Left lobe of liver (tissue), 2 donors: ENCODE results near the gene C4orf17. TPM values are rescaled to one million over a fixed set of nuclear protein-coding genes. Genes with fewer than 3 reads are reported as not detected.
"Not testable (repeated sequence)": the region's sequence is repeated elsewhere in the genome, so short reads cannot be mapped to it uniquely, and the experiment has no call there.

Source experiments
- ATAC-seq: fragments of 200-7000 bp; cut with Tn5 transposase; one replicate; pipeline ENCODE4 v1.9.1; 2020; ENCODE audit warnings: mild to moderate bottlenecking, moderate library complexity
- DNase-seq: peaks from one replicate; pipeline ENCODE4 v3.0.0-alpha.2; 2020; ENCODE audit warnings: low spot score
- total RNA-seq: library from RNA; stranded (reverse); gene quantifications from one replicate; pipeline ENCODE4 v1.2.1, GENCODE V29; 2021
- donor health status: DM: no; HTN: no; CAD: no; lungs with moderate emphysema.
- donor health status: DM: no; HTN: yes; CAD: no.

C4orf17 gene
- not detected for total RNA-seq

DNA sequence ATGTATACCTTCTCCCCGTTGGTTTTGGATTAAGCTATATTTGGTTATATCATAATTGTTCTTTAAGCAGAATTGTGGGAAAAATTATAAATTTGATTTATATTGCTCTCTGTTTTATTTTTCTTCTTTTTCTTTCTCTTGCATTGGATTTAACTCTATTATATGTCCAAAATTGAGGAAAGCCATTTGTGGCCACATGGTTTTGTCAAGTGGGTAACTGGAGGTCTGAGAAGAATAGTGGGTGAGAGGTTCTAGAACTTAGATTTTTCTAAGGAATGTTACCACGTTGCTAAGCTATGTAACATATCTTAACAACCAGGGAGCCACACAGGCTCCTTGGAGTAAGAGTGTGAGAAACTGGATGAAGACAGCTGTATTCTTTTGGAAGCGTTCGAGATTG is at the start of gene C4orf17:
Gene C4orf17, plus strand, starts transcription at position 301 of the 400 bp plus-strand sequence. CDS start 2,061 bp downstream, outside the sequence.
- DNase-seq: no peak
- no peak for ATAC-seq

DNA sequence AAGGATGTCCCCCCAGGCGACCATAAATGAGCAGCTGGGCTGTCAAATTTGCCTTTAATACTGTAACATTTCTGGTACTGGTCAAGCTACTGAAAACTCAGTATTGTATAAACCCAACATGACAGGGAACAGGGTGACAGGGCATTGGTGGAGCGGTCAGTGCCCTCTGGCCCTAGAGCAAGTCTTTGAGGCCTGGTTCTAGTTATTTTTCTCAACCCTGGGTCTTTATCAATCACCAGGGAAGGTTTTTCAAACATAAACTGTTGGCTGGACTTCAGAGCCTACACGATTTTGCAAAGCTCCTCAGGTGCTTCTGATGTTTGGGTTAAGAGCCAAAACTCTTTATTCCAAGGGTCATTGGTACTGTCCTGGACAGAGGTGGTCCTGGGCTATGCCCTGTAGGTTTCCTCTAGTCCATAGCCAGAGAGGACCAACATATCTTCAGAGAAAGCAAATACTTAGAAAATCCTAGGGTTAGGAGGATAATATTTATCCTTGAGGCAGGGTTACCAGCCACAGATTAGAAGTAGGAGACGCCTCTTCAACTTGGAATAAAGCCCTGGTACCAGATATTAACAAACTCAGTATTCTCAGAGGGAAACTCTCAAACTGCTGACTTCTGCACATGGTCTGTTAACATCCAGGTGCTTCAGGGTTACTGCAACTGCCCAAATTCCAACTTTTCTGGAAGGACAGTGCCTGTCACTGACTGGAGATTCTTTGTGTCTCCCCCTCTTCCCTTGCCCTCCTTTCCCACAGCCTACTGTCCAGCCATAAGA is 49.0 kb upstream of the C4orf17 start:
- DNase-seq (peak; percentile 82), ATAC-seq (peak; percentile 82)

DNA sequence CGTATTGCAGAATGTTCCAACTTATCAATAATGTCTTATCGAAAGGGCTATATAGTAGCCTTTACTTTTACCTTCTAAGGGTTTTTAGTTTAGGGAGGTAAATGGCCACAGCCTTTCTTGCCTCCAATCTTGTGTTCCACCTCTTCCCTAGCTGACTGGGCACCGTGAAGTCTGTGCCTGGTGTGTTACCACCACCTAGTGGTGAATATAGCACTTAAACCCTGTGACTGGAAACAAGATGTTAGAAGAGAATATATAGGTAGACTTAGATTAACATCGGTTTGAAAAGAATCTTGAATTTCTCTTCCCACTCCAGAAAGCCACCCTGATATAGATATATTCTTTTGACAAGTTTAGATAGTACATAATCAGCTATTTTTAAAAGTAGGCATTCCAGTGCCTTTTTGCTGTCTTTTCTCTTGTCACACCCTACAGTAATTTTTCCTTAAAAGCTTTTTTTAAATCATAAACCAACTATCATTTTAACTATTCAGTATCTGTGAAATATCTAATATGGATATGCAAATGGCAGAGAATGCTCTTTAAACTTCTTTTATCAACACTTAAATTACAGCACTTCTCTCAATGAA is 47.9 kb upstream of the C4orf17 start:
- peak; percentile 82 for ATAC-seq
- DNase-seq: peak; percentile 68

DNA sequence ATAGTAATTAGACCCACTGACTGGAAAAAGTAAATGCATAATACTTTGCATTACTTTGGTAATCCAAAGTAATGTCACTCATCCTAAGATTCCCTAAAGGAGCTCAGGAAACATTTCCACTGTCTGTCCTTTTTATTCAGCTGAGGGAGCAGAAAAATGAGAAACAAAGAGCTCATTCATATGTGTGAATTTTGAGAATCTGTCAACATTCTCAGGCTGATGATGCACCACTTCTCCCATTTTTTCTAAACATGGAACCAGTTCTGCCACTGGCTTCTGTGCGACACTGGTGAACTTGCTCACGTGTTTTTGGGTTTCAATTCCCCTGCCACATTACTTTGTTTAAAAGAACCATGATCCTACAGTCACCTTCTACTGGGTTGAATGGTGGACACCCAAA is 47.3 kb upstream of the C4orf17 start:
- DNase-seq (no peak), ATAC-seq (no peak)

DNA sequence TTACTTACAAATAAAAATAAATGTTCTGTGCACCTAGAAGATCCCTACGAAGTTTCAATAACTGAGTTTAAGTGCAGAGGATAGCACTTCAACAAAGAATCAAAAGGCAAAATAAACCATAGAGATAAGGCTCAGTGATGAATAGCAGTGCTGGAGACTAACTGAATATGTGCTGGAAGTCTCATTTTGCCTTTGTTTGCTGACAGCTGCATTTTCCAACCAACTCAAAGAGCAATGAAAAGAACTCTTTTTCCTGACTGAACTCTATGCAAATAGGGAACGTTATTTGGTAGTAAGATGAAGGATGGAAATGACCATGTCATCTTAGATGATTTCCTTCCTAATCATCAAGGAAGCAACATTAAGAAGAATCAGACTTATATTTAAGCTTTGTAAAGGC is 42.9 kb upstream of the C4orf17 start:
- no peak for DNase-seq
- ATAC-seq: no peak

DNA sequence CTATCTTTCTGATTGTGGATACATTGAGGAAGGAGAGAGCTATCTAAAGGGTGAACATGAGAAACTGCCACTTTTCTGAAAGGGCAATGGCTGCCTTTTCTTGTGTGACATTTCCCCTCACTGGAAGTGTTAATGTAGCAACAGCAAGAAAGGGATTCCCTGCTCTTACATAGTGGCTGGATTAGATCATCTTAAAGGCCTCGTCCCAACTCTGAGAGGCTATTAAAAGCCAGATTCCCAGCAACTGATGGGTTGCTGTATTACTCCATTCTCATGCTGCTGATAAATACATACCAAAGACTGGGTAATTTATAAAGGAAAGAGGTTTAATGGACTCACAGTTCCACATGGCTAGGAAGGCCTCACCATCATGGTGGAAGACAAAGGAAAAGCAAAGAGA is 41.9 kb upstream of the C4orf17 start:
- ATAC-seq: no peak

DNA sequence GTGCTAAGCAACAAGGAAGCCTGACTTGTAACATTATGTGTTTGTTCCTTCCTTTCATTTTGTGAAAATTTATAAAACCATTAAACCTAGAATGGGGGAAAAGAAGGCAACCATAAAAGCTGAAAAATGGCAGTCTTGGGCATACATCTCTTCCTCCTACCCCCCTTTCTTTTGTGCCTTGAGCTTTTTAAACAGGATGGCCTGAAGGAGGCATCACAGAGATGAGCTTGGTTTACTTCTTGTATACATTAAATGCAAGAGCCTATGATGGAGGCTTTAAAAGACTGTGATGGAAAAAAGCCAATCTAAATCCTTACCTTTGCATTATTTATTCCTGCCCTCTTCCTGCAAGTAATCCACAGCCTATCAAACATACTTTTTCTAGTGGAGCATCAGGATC is 39.5 kb upstream of the C4orf17 start:
- DNase-seq (no peak), ATAC-seq (no peak)

More for the DNA sequence above, 41.9 kb upstream of the C4orf17 start:
- no peak for DNase-seq

DNA sequence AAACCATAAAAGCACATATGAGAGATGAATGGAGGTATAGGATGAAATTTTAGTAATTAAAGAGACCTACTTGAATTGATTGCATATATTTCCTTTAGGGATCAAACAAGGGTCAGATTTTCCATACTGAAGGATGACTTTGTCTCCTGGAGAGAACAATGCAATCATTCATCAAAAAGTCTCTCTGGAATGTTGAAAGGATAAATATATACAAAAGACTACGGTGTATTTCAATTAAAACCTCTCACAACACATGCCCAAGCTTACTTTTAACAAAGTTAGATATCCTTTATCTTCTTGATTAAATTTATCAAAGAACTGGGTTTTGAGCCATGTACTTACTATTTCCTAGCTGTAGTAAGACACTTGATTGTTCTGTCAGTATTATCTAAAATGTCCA is 38.9 kb upstream of the C4orf17 start:
- DNase-seq (no peak), ATAC-seq (no peak)

DNA sequence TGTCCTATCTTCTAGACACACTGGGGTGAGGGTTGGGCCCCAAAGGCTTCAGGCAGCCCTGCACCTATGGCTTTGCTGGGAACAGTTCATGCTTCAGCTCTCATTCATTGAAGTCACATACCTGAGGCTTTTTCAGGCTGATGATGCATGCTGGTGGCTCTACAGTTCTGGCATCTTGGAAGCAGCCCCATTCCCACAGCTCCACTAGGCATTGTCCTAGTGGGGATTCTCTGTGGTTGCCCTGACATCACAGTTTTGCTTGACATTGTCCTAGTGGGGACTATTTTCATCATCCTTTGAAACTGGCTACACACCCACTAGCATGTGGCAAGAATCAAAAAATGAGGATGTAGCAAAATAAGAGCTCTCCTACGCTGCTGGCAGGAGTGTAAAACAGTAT is 37.7 kb upstream of the C4orf17 start:
- ATAC-seq (no peak), DNase-seq (no peak)

DNA sequence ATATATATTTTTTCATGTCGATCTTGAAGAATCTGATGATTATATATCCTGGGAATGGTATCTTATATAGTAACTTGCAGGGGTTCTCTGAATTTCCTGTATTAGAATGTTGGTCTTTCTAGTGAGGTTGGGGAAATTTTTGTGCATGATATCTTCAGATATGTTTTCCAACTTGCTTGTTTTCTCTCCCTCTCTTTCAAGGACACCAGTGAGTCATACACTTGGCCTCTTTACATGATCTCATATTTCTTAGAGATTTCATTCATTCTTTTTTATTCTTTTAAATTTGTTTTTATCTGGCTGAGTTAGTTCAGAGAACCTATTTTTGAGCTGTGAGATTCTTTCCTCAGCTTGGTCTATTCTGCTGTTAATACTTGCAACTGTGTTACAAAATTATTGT is 27.2 kb upstream of the C4orf17 start:
- ATAC-seq (no peak), DNase-seq (no peak)

DNA sequence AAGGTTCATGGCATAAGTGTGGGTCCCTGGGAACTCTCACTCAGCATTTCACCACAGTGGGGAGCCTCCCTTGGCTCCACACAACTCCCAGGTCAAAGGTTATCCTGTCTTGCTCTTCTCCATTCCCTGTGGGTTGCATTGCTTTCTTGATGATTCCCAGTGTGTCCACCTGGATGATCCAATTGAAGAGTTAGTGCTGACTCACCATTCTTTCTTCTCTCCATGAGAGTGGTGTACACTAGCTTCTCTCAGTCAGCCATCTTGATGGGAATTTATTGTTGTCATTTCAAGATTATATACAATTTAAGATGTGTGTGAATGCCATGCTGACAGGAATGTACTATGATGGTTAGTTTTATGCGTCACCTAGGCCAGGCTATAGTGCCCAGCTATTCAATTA is 25.6 kb upstream of the C4orf17 start:
- ATAC-seq: no peak
- no peak for DNase-seq

DNA sequence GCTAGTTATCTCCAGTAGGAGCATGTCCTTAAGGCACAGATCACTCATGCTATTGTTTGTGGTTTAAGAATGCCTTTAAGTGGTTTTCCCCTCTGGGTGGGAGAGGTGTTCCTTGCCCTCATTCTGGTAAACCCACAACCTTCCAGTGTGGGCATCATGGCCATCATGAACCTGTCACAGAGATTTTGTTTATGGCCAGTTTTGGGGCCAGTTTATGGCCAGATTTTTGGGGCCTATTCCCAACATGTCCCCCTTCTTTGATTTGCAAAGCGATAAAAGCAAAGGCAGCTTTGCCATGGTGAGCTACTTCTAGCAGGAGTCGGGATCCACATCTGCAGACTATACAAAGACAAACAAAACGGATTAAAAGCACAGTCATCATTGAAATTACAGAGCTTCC is 24.2 kb upstream of the C4orf17 start:
- not testable (repeated sequence) for ATAC-seq, DNase-seq

DNA sequence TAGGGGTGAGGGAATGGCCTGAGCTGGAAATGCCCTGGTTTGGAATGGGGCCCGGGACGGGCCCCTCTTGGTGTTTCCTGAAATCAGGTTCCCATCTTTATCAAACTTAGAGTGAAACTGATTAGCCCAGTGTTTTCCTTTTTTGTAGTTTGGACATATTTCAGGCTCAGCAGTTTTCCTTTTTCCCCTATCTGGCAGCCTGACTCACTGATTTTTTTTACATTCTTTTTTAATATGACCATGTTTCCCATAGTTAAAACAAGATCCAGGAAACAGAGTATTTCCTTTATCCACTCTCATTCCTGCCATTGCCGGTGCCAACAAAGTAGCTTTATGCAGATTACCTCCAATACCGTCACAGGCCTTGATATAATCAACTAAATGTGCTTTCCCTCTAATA is 20.5 kb upstream of the C4orf17 start:
- ATAC-seq (no peak), DNase-seq (no peak)

DNA sequence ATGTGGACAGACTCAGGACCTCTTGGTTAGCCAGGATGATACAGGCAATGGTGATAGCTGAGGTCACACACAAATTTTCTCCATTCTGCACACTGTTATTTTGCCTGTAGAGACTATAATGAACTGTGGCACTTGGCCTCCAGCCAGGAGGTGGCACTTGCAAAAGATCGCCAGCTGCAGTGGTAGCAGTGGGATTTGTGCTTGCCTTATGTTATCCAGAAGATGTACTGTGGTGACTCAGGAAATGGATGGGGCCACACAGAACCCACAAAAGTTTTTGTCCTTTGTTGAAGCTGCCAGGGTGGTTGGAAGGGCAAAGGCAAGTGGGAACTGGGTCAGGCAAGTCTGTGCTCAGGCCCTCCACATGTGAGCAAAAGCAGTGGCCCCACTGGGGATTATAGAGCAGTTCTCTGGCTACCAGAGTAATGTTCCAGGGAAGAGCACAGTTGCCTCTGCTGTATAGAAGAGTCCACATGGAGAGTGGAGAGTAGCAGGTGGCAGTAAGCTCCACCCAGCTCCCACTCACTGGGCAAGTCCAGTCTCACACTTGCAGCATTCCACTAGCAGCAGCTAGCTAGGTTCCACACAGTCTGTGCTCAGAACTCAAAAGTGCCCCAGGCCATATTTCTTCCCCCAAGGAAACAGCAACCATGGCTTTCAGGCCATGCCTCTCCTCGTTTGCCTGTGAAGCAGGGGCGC is 5.9 kb upstream of the C4orf17 start:
- ATAC-seq (peak; percentile 40), DNase-seq (no peak)

DNA sequence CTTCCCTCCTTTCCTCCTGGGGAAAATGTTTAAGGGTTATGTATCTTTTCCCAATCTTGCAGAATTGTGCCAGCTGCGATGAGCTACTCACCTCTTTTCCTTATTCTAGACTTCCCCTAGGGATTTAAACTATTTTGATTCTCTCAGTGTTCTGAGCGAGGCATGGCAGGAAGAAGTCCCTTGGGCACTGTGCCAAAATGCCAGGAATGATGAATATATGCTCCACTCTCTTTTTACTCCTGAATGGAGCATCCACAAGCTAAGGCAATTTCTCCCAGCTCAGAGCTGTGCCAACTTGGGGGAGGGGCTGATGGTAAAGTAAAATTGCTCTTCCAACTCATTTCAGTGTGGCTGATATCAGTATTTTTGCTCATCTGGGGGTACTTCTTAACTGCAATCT is 4.0 kb upstream of the C4orf17 start:
- DNase-seq: no peak
- no peak for ATAC-seq

DNA sequence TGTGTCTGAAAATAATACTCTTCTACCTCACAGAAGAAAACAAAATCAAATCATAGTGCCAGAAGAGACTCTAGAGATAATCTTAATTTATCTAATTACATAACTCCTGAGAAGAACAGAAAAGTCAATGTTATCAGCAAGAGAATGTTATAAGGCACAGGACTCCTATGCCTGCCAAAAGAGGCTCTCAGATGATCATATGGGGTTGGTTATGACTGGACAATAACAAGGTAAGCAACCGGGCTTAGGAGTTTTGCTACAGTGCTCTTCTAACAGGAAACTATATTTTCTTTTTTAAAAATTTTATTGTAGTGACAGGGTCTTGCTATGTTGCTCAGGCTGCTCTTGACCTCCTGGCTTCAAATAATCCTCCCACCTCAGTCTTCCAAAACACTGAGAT is 3.5 kb upstream of the C4orf17 start:
- DNase-seq: no peak
- no peak for ATAC-seq

DNA sequence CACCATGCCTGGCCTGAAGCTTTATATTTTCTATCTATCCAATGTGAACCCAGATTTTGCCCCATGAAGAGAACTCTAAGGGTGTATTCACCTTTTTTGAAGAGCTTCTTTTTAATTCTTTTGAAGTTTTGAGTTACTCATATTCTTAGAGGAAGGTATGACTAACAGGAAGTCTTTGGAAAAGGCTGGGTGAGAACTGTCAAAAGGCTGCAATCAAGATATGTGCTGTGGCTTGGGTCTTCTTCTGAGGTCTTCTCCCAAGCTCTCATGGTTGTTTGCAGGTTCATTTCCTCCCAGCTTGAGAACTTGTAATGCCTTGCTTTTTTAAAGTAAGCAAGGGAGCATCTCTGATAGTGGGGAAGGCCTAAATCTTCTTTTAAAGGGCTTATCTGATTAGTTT is 3.1 kb upstream of the C4orf17 start:
- no peak for ATAC-seq
- no peak for DNase-seq

DNA sequence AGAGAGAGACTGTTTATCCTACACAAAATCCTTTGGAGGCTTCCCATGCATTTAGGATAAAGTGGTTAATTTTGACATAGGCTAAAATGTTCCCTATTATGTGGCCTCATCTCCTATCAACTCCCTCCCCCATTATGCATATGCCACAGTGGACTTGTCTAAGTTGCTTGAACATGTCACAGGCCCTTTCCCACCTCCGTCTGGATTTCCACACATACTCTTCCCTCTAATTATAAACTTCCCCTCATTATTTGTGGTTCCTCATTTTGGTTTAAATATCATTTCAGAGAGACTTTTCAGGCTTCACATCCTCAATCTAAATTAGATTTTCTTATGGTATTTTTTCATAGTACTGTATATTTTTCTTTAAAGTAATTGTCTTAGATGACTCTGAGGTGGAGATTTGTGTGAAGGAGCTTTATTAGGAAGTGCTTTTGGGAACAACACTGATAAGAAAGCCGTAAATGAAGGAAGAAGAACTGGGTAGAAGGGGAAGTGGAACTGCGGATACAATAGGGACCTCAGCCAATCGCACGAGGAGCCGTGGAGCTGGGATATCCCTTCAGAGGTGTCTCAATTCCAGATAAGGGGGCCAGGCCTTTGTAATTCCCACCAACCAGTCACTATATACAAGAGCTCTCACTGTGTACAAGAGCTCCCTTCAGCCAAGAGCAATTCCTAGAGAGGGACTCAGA is 7.9 kb downstream of the C4orf17 start:
- no peak for ATAC-seq
- no peak for DNase-seq

DNA sequence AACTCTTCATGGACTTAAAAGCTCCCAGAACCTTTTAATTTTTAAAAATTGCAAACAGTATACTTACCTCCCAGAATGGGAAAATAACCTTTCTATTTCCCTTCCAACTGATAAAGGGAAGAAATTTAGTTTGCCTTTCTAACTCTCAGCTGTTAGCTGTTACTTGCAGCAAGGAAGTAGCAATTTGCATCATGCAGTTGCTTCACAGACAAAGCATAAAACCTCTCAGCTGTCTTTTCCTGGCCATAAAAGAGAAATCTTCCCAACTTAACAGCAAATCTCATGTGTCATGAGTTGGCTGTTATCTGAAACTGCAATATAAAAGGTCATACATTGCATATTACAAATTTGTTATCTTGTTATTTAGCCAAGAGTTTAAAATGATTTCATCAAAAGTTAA is 18.4 kb downstream of the C4orf17 start:
- no peak for ATAC-seq
- DNase-seq: no peak

DNA sequence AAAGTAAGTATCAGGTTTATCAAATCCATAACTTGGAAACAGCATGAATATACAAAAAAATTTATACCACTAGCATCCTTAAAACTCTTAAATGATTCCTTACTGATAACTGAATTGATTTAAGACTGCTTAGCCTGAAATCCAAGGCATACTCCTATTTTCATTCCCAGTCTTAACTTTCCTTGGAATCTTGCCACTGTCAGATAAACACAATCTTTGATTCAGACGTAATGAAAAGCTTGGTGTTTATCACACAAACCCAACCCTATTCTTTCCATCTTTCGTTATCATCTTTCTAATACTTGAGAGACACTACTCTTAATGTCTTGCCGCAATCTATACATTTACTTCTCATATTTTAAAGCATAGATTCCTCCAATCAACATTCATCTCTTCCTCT is 19.1 kb downstream of the C4orf17 start:
- no peak for ATAC-seq
- no peak for DNase-seq

DNA sequence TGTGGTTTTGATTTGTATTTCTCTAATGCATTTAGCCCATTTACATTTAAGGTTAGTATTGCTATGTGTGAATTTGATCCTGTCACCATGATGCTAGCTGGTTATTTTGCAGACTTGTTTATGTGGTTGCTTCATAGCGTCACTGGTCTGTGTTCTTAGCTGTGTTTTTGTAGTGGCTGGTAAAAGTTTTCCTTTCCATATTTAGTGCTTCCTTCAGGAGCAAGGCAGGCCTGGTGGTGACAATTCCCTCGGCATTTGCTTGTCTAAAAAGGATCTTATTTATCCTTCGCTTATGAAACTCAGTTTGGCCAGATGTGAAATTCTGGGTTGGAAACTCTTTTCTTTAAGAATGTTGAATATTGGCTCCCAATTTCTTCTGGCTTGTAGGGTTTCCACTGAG is 23.9 kb downstream of the C4orf17 start:
- not testable (repeated sequence) for DNase-seq, ATAC-seq

DNA sequence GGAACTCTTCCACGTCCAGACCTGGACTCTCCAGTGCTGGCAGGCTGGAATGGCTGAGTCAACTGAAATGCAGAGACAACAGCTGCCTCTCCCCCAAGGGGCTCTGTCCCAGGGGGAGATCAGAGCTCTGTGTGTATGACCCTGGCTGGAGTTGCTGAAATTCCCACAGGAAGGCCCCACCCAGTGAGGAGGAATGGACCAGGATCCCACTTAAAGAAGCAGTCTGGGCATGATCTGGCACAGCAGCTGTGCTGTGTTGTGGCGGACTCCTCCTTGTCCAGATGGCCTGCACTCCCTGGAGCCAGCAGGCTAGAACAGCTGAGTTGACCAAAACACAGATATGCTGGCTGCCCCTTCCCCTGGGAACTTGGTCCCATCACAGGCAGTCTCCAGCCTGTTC is 25.4 kb downstream of the C4orf17 start:
- ATAC-seq: peak; percentile 20
- no peak for DNase-seq
